ENCODE measurements around the gene RSAD2.
"Not testable (repeated sequence)": the region's sequence is repeated elsewhere in the genome, so short reads cannot be mapped to it uniquely, and the experiment has no call there.

GRCh38 chr2:6935652-6936020, 58.1 kb downstream of the RSAD2 start:
- not testable (repeated sequence) for TF ChIP-seq CTCF (IDR thresholded peaks at IDR 0.05; ENCODE audit: insufficient read depth, low read length, poor library complexity, severe bottlenecking); EZH2phosphoT487 (conservative IDR thresholded peaks at IDR 0.05; ENCODE audit: low read length)
